ENCODE results near the gene DNAJB11.

GRCh38 chr3:186594591-186595113, 24.1 kb downstream of the DNAJB11 start:
- TF ChIP-seq CTCF (IDR thresholded peaks at IDR 0.05): no peak
- no peak for TF ChIP-seq POLR2AphosphoS5 (IDR thresholded peaks at IDR 0.05)
- no peak for TF ChIP-seq POLR2A (IDR thresholded peaks at IDR 0.05)
